Endothelial cell of umbilical vein (primary cell): ENCODE results near the gene TULP4. TPM values are rescaled to one million over a fixed set of nuclear protein-coding genes. Genes with fewer than 3 reads are reported as not detected.

Source experiments
- BruUV-seq: library from RNA; stranded (reverse); fragments of 400-500 nt; replicated peaks from 2 replicates; lab custom pipeline; 2021; lab: Mats Ljungman, UMichigan
- CTCF ChIA-PET: fragments of 300-600, 350-600 bp; sonication (Branson Sonifier 250); formaldehyde crosslinking; loops from one replicate; lab custom pipeline; 2021; ENCODE audit warnings: antibody characterized with exemption, inconsistent platforms; lab: Charles Lee
- POLR2A ChIA-PET: fragments of 300-600, 350-600 bp; sonication (Branson Sonifier 250); formaldehyde crosslinking; loops from one replicate; lab custom pipeline; 2021; ENCODE audit warnings: antibody characterized with exemption, inconsistent platforms; lab: Charles Lee
- DNase-seq: peaks from one replicate; pipeline ENCODE4 v3.0.0-alpha.2; 2011; ENCODE audit warnings: low read depth, low spot score
- FAIRE-seq: peaks from 2 replicates; lab custom pipeline; 2011; peaks lifted over from hg19 to GRCh38; lab: Jason Lieb, UNC
- H2AFZ ChIP-seq: 2 replicates; pipeline ENCODE4 v1.6.0; 2012; ENCODE audit warnings: low read depth, low read length, control low read depth, inconsistent platforms
- H3K27ac ChIP-seq: 2 replicates; pipeline ENCODE4 v1.5.1; 2011; ENCODE audit warnings: low read depth, mild to moderate bottlenecking, control low read depth, low read length, moderate library complexity; ENCODE audit not compliant: insufficient read depth
- H3K27me3 ChIP-seq, 2 experiments: 2 replicates each; pipeline versions ENCODE4 v1.6.0 to v1.6.1; 2011; ENCODE audit warnings: low read length in 2 of 2, mixed read lengths in 1 of 2; ENCODE audit not compliant: control insufficient read depth in 2 of 2, insufficient read depth in 2 of 2
- H3K36me3 ChIP-seq, 2 experiments: 2 replicates in 1 of 2; 3 replicates in 1 of 2; pipeline ENCODE4 v1.5.1; 2011; ENCODE audit warnings: low read length in 2 of 2, mild to moderate bottlenecking in 1 of 2, moderate library complexity in 1 of 2; ENCODE audit not compliant: control insufficient read depth in 2 of 2, insufficient read depth in 2 of 2; ENCODE audit errors: extremely low read depth in 1 of 2
- H3K4me1 ChIP-seq: 3 replicates; pipeline ENCODE4 v1.5.1; 2011; ENCODE audit warnings: mild to moderate bottlenecking, low read length; ENCODE audit not compliant: control insufficient read depth, insufficient read depth; ENCODE audit errors: extremely low read depth
- H3K4me2 ChIP-seq: 2 replicates; pipeline ENCODE4 v1.6.1; 2011; ENCODE audit warnings: low read length, control low read depth, mixed read lengths; ENCODE audit not compliant: insufficient read depth
- H3K4me3 ChIP-seq, 3 experiments: fragments of 200-600 bp in 1 of 3; sonication (generic), shearing (Covaris generic) in 1 of 3; replicated peaks in 1 of 3; 2 replicates each; pipeline ENCODE4 v1.5.1; 2011 to 2016; ENCODE audit warnings: control low read depth in 3 of 3, low read length in 3 of 3, mild to moderate bottlenecking in 2 of 3, inconsistent platforms in 1 of 3, low read depth in 1 of 3, moderate library complexity in 1 of 3; ENCODE audit not compliant: insufficient read depth in 1 of 3
- H3K79me2 ChIP-seq: 2 replicates; pipeline ENCODE4 v1.6.0; 2012; ENCODE audit warnings: low read length, inconsistent platforms; ENCODE audit not compliant: control insufficient read depth, insufficient read depth
- H3K9ac ChIP-seq: replicated peaks from 2 replicates; pipeline ENCODE3; 2011; ENCODE audit warnings: low read length, control low read depth; ENCODE audit not compliant: insufficient read depth; ENCODE audit errors: extremely low read depth
- H3K9me1 ChIP-seq: replicated peaks from 3 replicates; pipeline ENCODE4 v1.6.0; 2011; ENCODE audit warnings: mild to moderate bottlenecking, low read length; ENCODE audit not compliant: control insufficient read depth, insufficient read depth; ENCODE audit errors: extremely low read depth
- H3K9me3 ChIP-seq: replicated peaks from 2 replicates; pipeline ENCODE4 v1.5.1; 2012; ENCODE audit warnings: low read length, inconsistent platforms; ENCODE audit not compliant: control insufficient read depth, insufficient read depth
- H4K20me1 ChIP-seq: replicated peaks from 2 replicates; pipeline ENCODE3; 2011; ENCODE audit warnings: mild to moderate bottlenecking, low read length; ENCODE audit not compliant: control insufficient read depth, insufficient read depth; ENCODE audit errors: extremely low read depth
- CTCF ChIP-seq, 2 donors: IDR thresholded peaks; 1 replicate in 1 of 2; 2 replicates in 1 of 2; pipeline ENCODE4 v1.5.1; 2011; ENCODE audit warnings: low read length in 2 of 2, mild to moderate bottlenecking in 2 of 2, moderate library complexity in 2 of 2, control low read depth in 1 of 2, inconsistent platforms in 1 of 2, low read depth in 1 of 2; ENCODE audit not compliant: insufficient read depth in 1 of 2; ENCODE audit errors: extremely low read depth in 1 of 2
- EZH2 ChIP-seq: IDR thresholded peaks from 2 replicates; pipeline ENCODE4 v1.6.1; 2012; ENCODE audit warnings: borderline replicate concordance, low read depth, mild to moderate bottlenecking, moderate library complexity, low read length, inconsistent platforms; ENCODE audit not compliant: severe bottlenecking
- FOS ChIP-seq: IDR thresholded peaks from 2 replicates; pipeline ENCODE4 v1.6.1; 2011; ENCODE audit warnings: mild to moderate bottlenecking, low read length, moderate library complexity, borderline replicate concordance; ENCODE audit not compliant: insufficient read depth
- GATA2 ChIP-seq: IDR thresholded peaks from 2 replicates; pipeline ENCODE4 v1.7.0; 2011; ENCODE audit warnings: low read depth, mild to moderate bottlenecking, moderate library complexity, mixed read lengths, low read length; ENCODE audit not compliant: insufficient read length, insufficient read depth
- JUN ChIP-seq: IDR thresholded peaks from 2 replicates; pipeline ENCODE4 v1.6.1; 2011; ENCODE audit warnings: borderline replicate concordance, low read depth; ENCODE audit not compliant: insufficient read length, insufficient read depth
- MYC ChIP-seq: IDR thresholded peaks from one replicate; pipeline ENCODE4 v1.6.1; 2011; ENCODE audit warnings: mild to moderate bottlenecking, low read depth, low read length
- POLR2A ChIP-seq: IDR thresholded peaks from 2 replicates; pipeline ENCODE4 v1.6.1; 2012; ENCODE audit warnings: low read depth, mild to moderate bottlenecking, control low read depth, low read length
- POLR2AphosphoS5 ChIP-seq: IDR thresholded peaks from 2 replicates; pipeline ENCODE4 v1.6.1; 2012; ENCODE audit warnings: low read depth, mild to moderate bottlenecking, control low read depth, low read length, moderate library complexity; ENCODE audit not compliant: insufficient read depth
- dilution Hi-C: fragments of 300-500 bp; cut with MboI; formaldehyde crosslinking; loops from one replicate; pipeline ENCODE4 v1.15.0; 2019; ENCODE audit warnings: low sequenced_read_pairs; ENCODE audit not compliant: extremely low pct_ligation_motif_present
- intact Hi-C: fragments of 100-400 bp; cut with micrococcal nuclease; formaldehyde crosslinking; loops from one replicate; pipeline ENCODE4 v1.10.0; 2022
- polyA plus RNA-seq, 4 experiments: library from polyadenylated mRNA; depleted of rRNA in 3 of 4; stranded (reverse) in 3 of 4; unstranded in 1 of 4; fragments of >200 nt; gene quantifications; 2 replicates each; pipeline versions ENCODE4 v1.2.1 to v1.2.3, GENCODE V29; 2011 to 2012; ENCODE audit warnings: missing spikeins in 1 of 4
- total RNA-seq: library from RNA; stranded (reverse); gene quantifications from 2 replicates; pipeline ENCODE4 v1.2.3, GENCODE V29; 2021
- TF ChIP-seq, protein P1 (sequence below): IDR thresholded peaks from 2 replicates; pipeline ENCODE4 v1.6.1; 2011; ENCODE audit not compliant: insufficient read depth, insufficient read length

Gene TULP4
- total and polyA plus RNA-seq, 2 donors (not counting 3 experiments of a cell fraction or from before 2014, with no cell fraction given), result 10.8 to 55.1 TPM

DNA sequence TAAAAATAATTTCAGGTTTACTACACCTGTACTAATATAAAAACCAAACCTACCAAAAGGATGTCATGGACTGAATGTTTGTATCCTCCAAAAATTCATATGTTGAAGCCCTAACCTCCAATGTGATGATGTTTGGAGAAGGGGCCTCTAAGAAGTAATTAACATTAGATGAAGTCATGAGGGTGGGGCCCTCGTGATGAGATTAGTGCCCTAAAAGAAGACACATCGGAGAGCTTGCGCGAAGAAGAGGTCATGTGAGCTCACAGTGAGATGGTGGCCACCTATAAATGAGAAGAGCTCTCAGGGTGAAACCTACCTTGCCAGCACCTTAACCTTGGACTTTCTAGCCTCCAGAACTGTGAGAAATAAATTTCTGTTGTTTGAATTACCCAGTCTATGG is 20.8 kb downstream of the TULP4 start:
- Histone ChIP-seq H3K9ac (no peak overlapping the region), H3K4me2 (no peak overlapping the region), H2AFZ (no peak overlapping the region), H3K27me3 (no peaks in the 10 kb centered on the region), H4K20me1 (peaks cover 3% of the 10 kb centered on the region), H3K9me1 (no peaks in the 10 kb centered on the region), H3K27ac (no peak overlapping the region), H3K9me3 (no peaks in the 10 kb centered on the region), H3K36me3 (peaks cover 0 to 2% of the 10 kb centered on the region in 2 experiments), H3K4me1 (peaks cover 5% of the 10 kb centered on the region), H3K79me2 (peaks cover 19% of the 10 kb centered on the region), H3K4me3 (no peak overlapping the region)
- no TSS peak for BruUV-seq
- TF ChIP-seq POLR2A (no peak), JUN (no peak), CTCF (IDR thresholded peaks at IDR 0.05; ENCODE audit: extremely low read depth in 1 of 2, insufficient read depth in 1 of 2, low read depth in 1 of 2, low read length in 2 of 2) (no peak), EZH2 (no peak), GATA2 (no peak)
- POLR2A ChIA-PET, result no interaction called here
- intact Hi-C loops, result no loop called here
- dilution Hi-C loops, result no loop called here
- no peak for DNase-seq
- CTCF ChIA-PET, result interaction anchor here (0.7 to 1.2 kb wide), 3 partner anchors 10 to 112 kb away, joined by 3 to 4 read pairs (median 3); no protein-coding TSS in a partner anchor
- FAIRE-seq, result no peak

GRCh38 chr6:158334534-158334933 is 22.3 kb downstream of the TULP4 start:
- H2AFZ ChIP-seq, result no peak overlapping the region
- no peaks in the 10 kb centered on the region for H3K9me1 ChIP-seq
- no peak for DNase-seq
- H3K9ac ChIP-seq, result no peak overlapping the region
- ChIA-PET POLR2A (no interaction called here), CTCF (no interaction called here)
- dilution Hi-C loops, result no loop called here
- H3K4me1 ChIP-seq, result peaks cover 2% of the 10 kb centered on the region
- H3K79me2 ChIP-seq, result peaks cover 9% of the 10 kb centered on the region
- no peak for TF ChIP-seq POLR2AphosphoS5
- TF ChIP-seq FOS, result no peak
- TF ChIP-seq, protein P1, sequence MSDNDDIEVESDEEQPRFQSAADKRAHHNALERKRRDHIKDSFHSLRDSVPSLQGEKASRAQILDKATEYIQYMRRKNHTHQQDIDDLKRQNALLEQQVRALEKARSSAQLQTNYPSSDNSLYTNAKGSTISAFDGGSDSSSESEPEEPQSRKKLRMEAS, result no peak
- TF ChIP-seq MYC, result no peak
- TF ChIP-seq JUN, result no peak
- no peak for TF ChIP-seq EZH2
- TF ChIP-seq GATA2, result no peak
- no peak for TF ChIP-seq POLR2A
- no peak for TF ChIP-seq CTCF (IDR thresholded peaks at IDR 0.05; ENCODE audit: extremely low read depth in 1 of 2, insufficient read depth in 1 of 2, low read depth in 1 of 2, low read length in 2 of 2)
- intact Hi-C loops, result no loop called here
- H3K4me2 ChIP-seq, result no peak overlapping the region
- peaks cover 3% of the 10 kb centered on the region for H4K20me1 ChIP-seq
- H3K27me3 ChIP-seq, result no peaks in the 10 kb centered on the region
- peaks cover 0 to 2% of the 10 kb centered on the region in 2 experiments for H3K36me3 ChIP-seq
- no peak overlapping the region for H3K27ac ChIP-seq
- FAIRE-seq, result no peak
- no peaks in the 10 kb centered on the region for H3K9me3 ChIP-seq
- no peak overlapping the region for H3K4me3 ChIP-seq
- no TSS peak for BruUV-seq
